Effector memory CD8-positive, alpha-beta T cell (primary cell): ENCODE measurements around the gene G2E3.
A peak's percentile ranks its signal among the peaks of the same experiment; 100 is the strongest.
"Not testable (repeated sequence)": the region's sequence is repeated elsewhere in the genome, so short reads cannot be mapped to it uniquely, and the experiment has no call there.

Experiments
- ATAC-seq: fragments of 150-1000 bp; cut with Tn5 transposase; replicated peaks from 2 replicates; pipeline ENCODE4 v1.10.0; 2021; ENCODE audit warnings: mild to moderate bottlenecking, moderate library complexity
- DNase-seq, 3 experiments: peaks; one replicate each; pipeline ENCODE4 v3.0.0; 2021
- H3K27ac Mint-ChIP-seq, 2 donors: one replicate each; pipeline ENCODE4 v1.8.0; 2022; ENCODE audit warnings: mild to moderate bottlenecking in 2 of 2, mixed read lengths in 2 of 2, moderate library complexity in 2 of 2
- H3K27me3 Mint-ChIP-seq, 2 donors: one replicate each; pipeline ENCODE4 v1.8.0; 2022; ENCODE audit warnings: mixed read lengths in 2 of 2
- H3K36me3 Mint-ChIP-seq: one replicate; pipeline ENCODE4 v1.8.0; 2022; ENCODE audit warnings: mild to moderate bottlenecking, moderate library complexity, mixed read lengths; ENCODE audit not compliant: insufficient read depth
- H3K4me1 Mint-ChIP-seq, 2 donors: one replicate each; pipeline ENCODE4 v1.8.0; 2022; ENCODE audit warnings: low read depth in 2 of 2, mixed read lengths in 2 of 2
- H3K4me3 Mint-ChIP-seq, 2 donors: one replicate each; pipeline ENCODE4 v1.8.0; 2022; ENCODE audit warnings: mild to moderate bottlenecking in 2 of 2, mixed read lengths in 2 of 2, moderate library complexity in 2 of 2
- H3K9me3 Mint-ChIP-seq, 2 donors: one replicate each; pipeline ENCODE4 v1.8.0; 2022; ENCODE audit warnings: mixed read lengths in 2 of 2

Gene G2E3

GRCh38 chr14:30541318-30541717 lies 17.6 kb upstream of the G2E3 start:
- peaks cover 19 to 44% of the 10 kb centered on the region in 2 donors for H3K27me3 Mint-ChIP-seq
- no peak for ATAC-seq

GRCh38 chr14:30546735-30547134 lies 12.2 kb upstream of the G2E3 start:
- peaks cover 24 to 33% of the 10 kb centered on the region in 2 donors for H3K27me3 Mint-ChIP-seq
- not testable (repeated sequence) for H3K4me3 Mint-ChIP-seq, ATAC-seq, H3K4me1 Mint-ChIP-seq, H3K9me3 Mint-ChIP-seq, H3K36me3 Mint-ChIP-seq, DNase-seq, H3K27ac Mint-ChIP-seq

More at GRCh38 chr14:30541318-30541717, 17.6 kb upstream of the G2E3 start:
- Mint-ChIP-seq H3K4me3 (no peak overlapping the region), H3K4me1 (no peaks in the 10 kb centered on the region), H3K9me3 (no peaks in the 10 kb centered on the region), H3K27ac (no peak overlapping the region), H3K36me3 (no peaks in the 10 kb centered on the region)
- DNase-seq = no peak

- DNase-seq = no peak
- Mint-ChIP-seq H3K9me3 (no peaks in the 10 kb centered on the region), H3K27ac (no peak overlapping the region), H3K4me1 (no peaks in the 10 kb centered on the region), H3K27me3 (peaks cover 24 to 39% of the 10 kb centered on the region in 2 donors), H3K4me3 (no peak overlapping the region), H3K36me3 (no peaks in the 10 kb centered on the region)
- no peak for ATAC-seq
These were observed 11.4 kb upstream of the G2E3 start for GRCh38 chr14:30547388-30548048.

GRCh38 chr14:30550335-30550734 lies 8.6 kb upstream of the G2E3 start:
- DNase-seq (no peak), ATAC-seq (no peak)
- Mint-ChIP-seq H3K36me3 (no peaks in the 10 kb centered on the region), H3K27ac (no peak overlapping the region), H3K4me1 (no peaks in the 10 kb centered on the region), H3K27me3 (peaks cover 24 to 27% of the 10 kb centered on the region in 2 donors), H3K4me3 (no peak overlapping the region), H3K9me3 (no peaks in the 10 kb centered on the region)

GRCh38 chr14:30551460-30551859 lies 7.5 kb upstream of the G2E3 start:
- no peaks in the 10 kb centered on the region for H3K4me1 Mint-ChIP-seq
- no peaks in the 10 kb centered on the region for H3K36me3 Mint-ChIP-seq
- no peak overlapping the region for H3K4me3 Mint-ChIP-seq
- no peak overlapping the region for H3K27ac Mint-ChIP-seq
- DNase-seq (no peak), ATAC-seq (no peak)
- no peaks in the 10 kb centered on the region for H3K9me3 Mint-ChIP-seq
- H3K27me3 Mint-ChIP-seq = peaks cover 24 to 27% of the 10 kb centered on the region in 2 donors

GRCh38 chr14:30553311-30553989 lies 5.5 kb upstream of the G2E3 start:
- no peak for DNase-seq
- Mint-ChIP-seq H3K27me3 (peaks cover 16 to 21% of the 10 kb centered on the region in 2 donors), H3K36me3 (no peaks in the 10 kb centered on the region), H3K9me3 (no peaks in the 10 kb centered on the region), H3K4me1 (no peaks in the 10 kb centered on the region), H3K4me3 (no peak overlapping the region), H3K27ac (no peak overlapping the region)
- no peak for ATAC-seq

- Mint-ChIP-seq H3K9me3 (no peaks in the 10 kb centered on the region), H3K27me3 (no peaks in the 10 kb centered on the region), H3K4me1 (peaks cover 20 to 31% of the 10 kb centered on the region in 2 donors), H3K27ac (peak overlapping the region; percentile 97 to 99), H3K36me3 (peaks cover 10% of the 10 kb centered on the region), H3K4me3 (peak overlapping the region; percentile 99 to 100)
- DNase-seq (no peak), ATAC-seq (no peak)
These were observed 640 bp upstream of the G2E3 start for GRCh38 chr14:30558362-30558674.

GRCh38 chr14:30559638-30560091 lies 707 bp downstream of the G2E3 start:
- Mint-ChIP-seq H3K4me1 (peaks cover 23 to 43% of the 10 kb centered on the region in 2 donors), H3K27me3 (no peaks in the 10 kb centered on the region), H3K27ac (peak overlapping the region; percentile 97 to 99), H3K4me3 (peak overlapping the region; percentile 99 to 100), H3K9me3 (no peaks in the 10 kb centered on the region), H3K36me3 (peaks cover 13% of the 10 kb centered on the region)
- DNase-seq (no peak), ATAC-seq (peak; percentile 26)

- H3K36me3 Mint-ChIP-seq = peaks cover 13% of the 10 kb centered on the region
- ATAC-seq (no peak), DNase-seq (no peak)
- H3K27me3 Mint-ChIP-seq = no peaks in the 10 kb centered on the region
- H3K4me1 Mint-ChIP-seq = peaks cover 26 to 52% of the 10 kb centered on the region in 2 donors
- no peaks in the 10 kb centered on the region for H3K9me3 Mint-ChIP-seq
- H3K4me3 Mint-ChIP-seq = peak overlapping the region; percentile 65 to 99
- peak overlapping the region in 1 of 2 donors; percentile 64 for H3K27ac Mint-ChIP-seq
These were observed 1.6 kb downstream of the G2E3 start for GRCh38 chr14:30560581-30560980.

GRCh38 chr14:30564235-30564867 lies 5.4 kb downstream of the G2E3 start:
- Mint-ChIP-seq H3K27me3 (no peaks in the 10 kb centered on the region), H3K4me3 (no peak overlapping the region), H3K9me3 (no peaks in the 10 kb centered on the region), H3K4me1 (peaks cover 46 to 86% of the 10 kb centered on the region in 2 donors), H3K27ac (no peak overlapping the region), H3K36me3 (peaks cover 13% of the 10 kb centered on the region)
- ATAC-seq = no peak
- no peak for DNase-seq

- Mint-ChIP-seq H3K9me3 (no peaks in the 10 kb centered on the region), H3K36me3 (peaks cover 13% of the 10 kb centered on the region), H3K27ac (no peak overlapping the region), H3K4me3 (peak overlapping the region in 1 of 2 donors; percentile 21), H3K27me3 (no peaks in the 10 kb centered on the region), H3K4me1 (peaks cover 51 to 86% of the 10 kb centered on the region in 2 donors)
- DNase-seq = no peak
- no peak for ATAC-seq
These were observed 5.9 kb downstream of the G2E3 start for GRCh38 chr14:30564868-30565248.

GRCh38 chr14:30569216-30569902 lies 10.4 kb downstream of the G2E3 start:
- Mint-ChIP-seq H3K27me3 (no peaks in the 10 kb centered on the region), H3K4me3 (no peak overlapping the region), H3K9me3 (no peaks in the 10 kb centered on the region), H3K4me1 (peaks cover 57 to 89% of the 10 kb centered on the region in 2 donors), H3K36me3 (peaks cover 5% of the 10 kb centered on the region), H3K27ac (peak overlapping the region in 1 of 2 donors; percentile 9)
- no peak for DNase-seq
- no peak for ATAC-seq

GRCh38 chr14:30569903-30570226 lies 10.9 kb downstream of the G2E3 start:
- peaks cover 57 to 89% of the 10 kb centered on the region in 2 donors for H3K4me1 Mint-ChIP-seq
- peaks cover 4% of the 10 kb centered on the region for H3K36me3 Mint-ChIP-seq
- no peaks in the 10 kb centered on the region for H3K9me3 Mint-ChIP-seq

More at GRCh38 chr14:30569903-30570226, 10.9 kb downstream of the G2E3 start:
- ATAC-seq = no peak
- no peak overlapping the region for H3K27ac Mint-ChIP-seq
- no peaks in the 10 kb centered on the region for H3K27me3 Mint-ChIP-seq
- no peak overlapping the region for H3K4me3 Mint-ChIP-seq
- no peak for DNase-seq
